Central memory CD8-positive, alpha-beta T cell (primary cell): Measurements from ENCODE around the gene MFF.

Source experiments
- ATAC-seq: fragments of 150-1000 bp; cut with Tn5 transposase; replicated peaks from 2 replicates; pipeline ENCODE4 v1.10.0; 2022; ENCODE audit warnings: mild to moderate bottlenecking, moderate FRiP score, moderate number of reproducible peaks; ENCODE audit not compliant: poor library complexity, severe bottlenecking; ENCODE audit errors: extremely low read depth
- DNase-seq, 2 donors: peaks; one replicate each; pipeline ENCODE4 v3.0.0; 2021; ENCODE audit warnings: low spot score in 2 of 2
- H3K27ac Mint-ChIP-seq: one replicate; pipeline ENCODE4 v1.8.0; 2022; ENCODE audit warnings: low read depth, mild to moderate bottlenecking, moderate library complexity, mixed read lengths
- H3K27me3 Mint-ChIP-seq: one replicate; pipeline ENCODE4 v1.8.0; 2022; ENCODE audit warnings: mixed read lengths
- H3K36me3 Mint-ChIP-seq: one replicate; pipeline ENCODE4 v1.8.0; 2022; ENCODE audit warnings: mild to moderate bottlenecking, moderate library complexity, mixed read lengths; ENCODE audit not compliant: insufficient read depth
- H3K4me1 Mint-ChIP-seq: one replicate; pipeline ENCODE4 v1.8.0; 2022; ENCODE audit warnings: mixed read lengths
- H3K4me3 Mint-ChIP-seq: one replicate; pipeline ENCODE4 v1.8.0; 2022; ENCODE audit warnings: mild to moderate bottlenecking, moderate library complexity, mixed read lengths
- H3K9me3 Mint-ChIP-seq: one replicate; pipeline ENCODE4 v1.8.0; 2022; ENCODE audit warnings: mixed read lengths

Gene MFF

GRCh38 chr2:227324995-227325838 is at the start of gene MFF:
TSS of gene MFF (plus strand) at chr2:227325251. CDS start at chr2:227330666, 5,415 bp downstream.
- peak within 1 kb of the TSS; percentile 88 for H3K4me3 Mint-ChIP-seq
- DNase-seq (peak; percentile 86 to 88), ATAC-seq (peak; percentile 96)
- peaks cover 32% of the 10 kb centered on the region for H3K4me1 Mint-ChIP-seq
- peak within 1 kb of the TSS; percentile 87 for H3K27ac Mint-ChIP-seq
- no peaks in the 10 kb centered on the region for H3K9me3 Mint-ChIP-seq
- H3K36me3 Mint-ChIP-seq, result peaks cover 16% of the 10 kb centered on the region
- no peaks in the 10 kb centered on the region for H3K27me3 Mint-ChIP-seq

GRCh38 chr2:227280895-227281294 is 44.2 kb upstream of the MFF start:
- Mint-ChIP-seq H3K4me3 (no peak overlapping the region), H3K27ac (no peak overlapping the region), H3K4me1 (no peaks in the 10 kb centered on the region)

GRCh38 chr2:227285741-227286236 is 39.3 kb upstream of the MFF start:
- ATAC-seq (no peak), DNase-seq (no peak)
- Mint-ChIP-seq H3K27me3 (peaks cover 2% of the 10 kb centered on the region), H3K4me1 (no peaks in the 10 kb centered on the region), H3K4me3 (no peak overlapping the region), H3K9me3 (no peaks in the 10 kb centered on the region), H3K36me3 (no peaks in the 10 kb centered on the region), H3K27ac (no peak overlapping the region)

More at GRCh38 chr2:227280895-227281294, 44.2 kb upstream of the MFF start:
- Mint-ChIP-seq H3K27me3 (peaks cover 19% of the 10 kb centered on the region), H3K9me3 (no peaks in the 10 kb centered on the region), H3K36me3 (no peaks in the 10 kb centered on the region)
- DNase-seq (no peak), ATAC-seq (no peak)

- Mint-ChIP-seq H3K9me3 (no peaks in the 10 kb centered on the region), H3K4me3 (no peak overlapping the region), H3K36me3 (no peaks in the 10 kb centered on the region), H3K4me1 (no peaks in the 10 kb centered on the region), H3K27me3 (no peaks in the 10 kb centered on the region), H3K27ac (no peak overlapping the region)
- DNase-seq (no peak), ATAC-seq (no peak)
Measured at GRCh38 chr2:227287771-227288170, 37.3 kb upstream of the MFF start.

GRCh38 chr2:227292314-227292713 is 32.7 kb upstream of the MFF start:
- H3K27me3 Mint-ChIP-seq, result no peaks in the 10 kb centered on the region
- no peaks in the 10 kb centered on the region for H3K9me3 Mint-ChIP-seq
- H3K27ac Mint-ChIP-seq, result no peak overlapping the region

DNA sequence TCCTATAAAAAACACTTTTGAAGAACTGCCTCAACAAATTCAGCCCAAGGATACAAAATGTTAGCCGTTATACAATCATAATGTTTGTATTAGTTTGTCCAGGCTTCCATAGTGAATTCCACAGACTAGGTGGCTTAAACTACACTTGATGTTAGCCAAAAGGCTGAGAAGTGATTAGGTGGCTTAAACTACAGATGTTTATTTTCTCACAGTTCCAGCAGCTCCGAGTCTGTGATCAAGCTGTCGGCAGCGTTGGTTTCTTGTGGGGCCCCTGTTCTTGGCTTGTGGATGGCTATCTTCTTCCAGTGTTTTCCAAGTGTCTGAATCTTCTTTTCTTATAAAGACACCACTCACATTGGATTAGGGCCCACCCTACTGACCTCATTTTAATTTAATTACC is 31.5 kb upstream of the MFF start:
- no peaks in the 10 kb centered on the region for H3K36me3 Mint-ChIP-seq
- DNase-seq, result no peak
- H3K4me3 Mint-ChIP-seq, result no peak overlapping the region
- no peaks in the 10 kb centered on the region for H3K4me1 Mint-ChIP-seq
- no peaks in the 10 kb centered on the region for H3K27me3 Mint-ChIP-seq
- no peaks in the 10 kb centered on the region for H3K9me3 Mint-ChIP-seq
- ATAC-seq, result no peak
- no peak overlapping the region for H3K27ac Mint-ChIP-seq

More at GRCh38 chr2:227292314-227292713, 32.7 kb upstream of the MFF start:
- ATAC-seq, result no peak
- DNase-seq, result no peak
- Mint-ChIP-seq H3K4me3 (no peak overlapping the region), H3K4me1 (no peaks in the 10 kb centered on the region), H3K36me3 (no peaks in the 10 kb centered on the region)

GRCh38 chr2:227295806-227296205 is 29.2 kb upstream of the MFF start:
- no peak overlapping the region for H3K4me3 Mint-ChIP-seq
- no peak overlapping the region for H3K27ac Mint-ChIP-seq
- H3K4me1 Mint-ChIP-seq, result no peaks in the 10 kb centered on the region
- no peak for DNase-seq
- no peaks in the 10 kb centered on the region for H3K36me3 Mint-ChIP-seq
- no peaks in the 10 kb centered on the region for H3K9me3 Mint-ChIP-seq
- no peak for ATAC-seq
- no peaks in the 10 kb centered on the region for H3K27me3 Mint-ChIP-seq

GRCh38 chr2:227296671-227297405 is 28.2 kb upstream of the MFF start:
- Mint-ChIP-seq H3K9me3 (no peaks in the 10 kb centered on the region), H3K4me1 (no peaks in the 10 kb centered on the region), H3K4me3 (no peak overlapping the region), H3K27me3 (no peaks in the 10 kb centered on the region), H3K27ac (no peak overlapping the region), H3K36me3 (no peaks in the 10 kb centered on the region)
- ATAC-seq (no peak), DNase-seq (no peak)

- H3K4me3 Mint-ChIP-seq, result no peak overlapping the region
- no peaks in the 10 kb centered on the region for H3K36me3 Mint-ChIP-seq
- no peak for DNase-seq
- no peaks in the 10 kb centered on the region for H3K4me1 Mint-ChIP-seq
- no peaks in the 10 kb centered on the region for H3K9me3 Mint-ChIP-seq
- no peak for ATAC-seq
- H3K27me3 Mint-ChIP-seq, result no peaks in the 10 kb centered on the region
- H3K27ac Mint-ChIP-seq, result no peak overlapping the region
Measured at GRCh38 chr2:227301523-227301922, 23.5 kb upstream of the MFF start.

DNA sequence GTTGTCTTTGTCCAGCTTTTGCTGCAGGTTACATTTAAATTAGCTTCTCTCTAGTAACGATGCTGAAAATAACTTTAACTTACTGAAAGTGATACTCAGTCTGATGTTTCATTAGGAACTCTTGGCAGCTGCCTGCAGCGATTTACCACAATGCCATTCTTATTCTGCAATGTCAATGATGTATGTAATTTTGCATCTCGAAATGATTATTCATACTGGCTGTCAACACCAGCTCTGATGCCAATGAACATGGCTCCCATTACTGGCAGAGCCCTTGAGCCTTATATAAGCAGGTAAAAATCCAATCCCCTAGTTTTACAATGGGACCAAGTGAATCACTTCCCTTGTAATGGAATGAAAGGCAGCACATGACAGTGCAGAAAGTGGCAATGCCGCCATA is 16.3 kb upstream of the MFF start:
- ATAC-seq, result no peak
- H3K27me3 Mint-ChIP-seq, result no peaks in the 10 kb centered on the region
- no peaks in the 10 kb centered on the region for H3K9me3 Mint-ChIP-seq
- H3K36me3 Mint-ChIP-seq, result no peaks in the 10 kb centered on the region
- no peak overlapping the region for H3K27ac Mint-ChIP-seq
- no peak for DNase-seq
- H3K4me1 Mint-ChIP-seq, result no peaks in the 10 kb centered on the region
- H3K4me3 Mint-ChIP-seq, result no peak overlapping the region

DNA sequence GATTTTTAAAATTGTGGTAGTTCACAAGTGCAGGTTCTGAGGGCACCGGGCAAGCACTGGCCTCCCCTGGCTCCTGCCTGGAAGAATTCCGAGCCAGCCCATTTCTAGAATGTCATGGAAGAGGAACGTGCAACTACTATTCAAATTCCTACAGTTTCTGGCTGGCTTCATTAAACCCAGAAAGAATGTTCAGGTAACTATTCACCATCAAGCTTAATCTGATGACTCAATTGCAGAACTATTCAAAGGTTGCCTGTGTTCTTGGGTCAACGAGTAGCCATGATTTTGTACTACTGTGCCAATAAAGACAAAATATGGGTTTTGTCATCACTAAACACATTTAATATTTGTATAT is 14.3 kb upstream of the MFF start:
- Mint-ChIP-seq H3K4me1 (no peaks in the 10 kb centered on the region), H3K9me3 (no peaks in the 10 kb centered on the region), H3K4me3 (no peak overlapping the region), H3K27me3 (no peaks in the 10 kb centered on the region), H3K36me3 (no peaks in the 10 kb centered on the region), H3K27ac (no peak overlapping the region)
- ATAC-seq (no peak), DNase-seq (no peak)

GRCh38 chr2:227311861-227312506 is 13.1 kb upstream of the MFF start:
- no peaks in the 10 kb centered on the region for H3K4me1 Mint-ChIP-seq
- H3K27me3 Mint-ChIP-seq, result peaks cover 6% of the 10 kb centered on the region
- no peak overlapping the region for H3K4me3 Mint-ChIP-seq
- no peak overlapping the region for H3K27ac Mint-ChIP-seq
- DNase-seq (no peak), ATAC-seq (no peak)
- H3K9me3 Mint-ChIP-seq, result no peaks in the 10 kb centered on the region
- H3K36me3 Mint-ChIP-seq, result no peaks in the 10 kb centered on the region
